Testis (tissue), 2 donors: ENCODE data around the gene CDKAL1.

Experiments used
- CTCF ChIP-seq, 3 experiments: fragments of 450-650 bp in 2 of 3; fragments of 200-600 bp in 1 of 3; sonication (generic) in 1 of 3; IDR thresholded peaks; one replicate each; pipeline ENCODE4 v1.5.1; 2016 to 2019; ENCODE audit warnings: antibody characterized with exemption in 3 of 3, mild to moderate bottlenecking in 2 of 3, moderate library complexity in 1 of 3
- POLR2A ChIP-seq: fragments of 450-650 bp; IDR thresholded peaks from one replicate; pipeline ENCODE4 v1.6.1; 2017; ENCODE audit warnings: antibody characterized with exemption, mild to moderate bottlenecking, moderate library complexity

GRCh38 chr6:20952699-20953474, 418.6 kb downstream of the CDKAL1 start:
- no peak for TF ChIP-seq CTCF (IDR thresholded peaks at IDR 0.05)
- no peak for TF ChIP-seq POLR2A
